H1 (cell line): ENCODE measurements around the gene RALGAPB. TPM values are rescaled to one million over a fixed set of nuclear protein-coding genes. Genes with fewer than 3 reads are reported as not detected.

Experiments
- PHF8 ChIP-seq: fragments of 200-600 bp; sonication (generic); conservative IDR thresholded peaks from 2 replicates; pipeline ENCODE4 v1.7.1; 2012; ENCODE audit warnings: low read depth, mild to moderate bottlenecking, inconsistent platforms, low read length, moderate library complexity
- SIRT6 ChIP-seq: IDR thresholded peaks from one replicate; pipeline ENCODE4 v1.7.1; 2012; ENCODE audit warnings: low read length, inconsistent platforms
- polyA plus RNA-seq, 7 experiments: library from polyadenylated mRNA; depleted of rRNA in 3 of 7; stranded (reverse) in 5 of 7; unstranded in 2 of 7; fragments of >200 nt in 5 of 7; fragments of 200-250 nt in 2 of 7; gene quantifications; 1 replicate in 5 of 7; 2 replicates in 1 of 7; 4 replicates in 1 of 7; pipeline versions ENCODE4 v1.2.1 to v1.2.3, GENCODE V29; 2011 to 2013; ENCODE audit warnings: missing spikeins in 2 of 7, mixed read lengths in 2 of 7
- total RNA-seq: library from RNA; stranded (reverse); fragmentation: NEBNext Ultra II Directional; extraction: Animal tissue kit (Norgen Biotek cat#: 25700); gene quantifications from 2 replicates; pipeline ENCODE4 v1.2.1, GENCODE V29; 2021

RALGAPB gene
- total and polyA plus RNA-seq, 2 of the 8 experiments (the other 6 are each of a cell fraction or from before 2014, with no cell fraction given), result 10.6 to 35.1 TPM

DNA sequence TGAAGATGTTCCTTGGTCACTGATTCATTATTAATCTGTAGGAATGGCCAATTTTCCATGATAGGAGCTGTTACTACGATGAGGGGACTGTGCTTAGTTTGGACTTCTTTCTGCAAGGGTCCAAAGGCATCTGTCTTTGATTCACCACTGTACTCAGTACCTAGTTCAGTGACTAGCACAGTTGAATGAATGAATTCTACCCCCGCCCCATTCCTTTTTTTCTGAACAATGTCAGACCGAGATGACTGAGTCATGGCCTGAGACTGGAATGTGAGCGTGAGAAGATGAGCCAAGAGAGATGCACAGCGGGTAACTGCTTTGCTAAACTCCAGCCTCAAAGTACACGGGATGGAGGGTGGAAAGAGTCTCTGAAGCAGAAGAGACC, 37.1 kb upstream of the RALGAPB start (continued):
- TF ChIP-seq PHF8 (no peak), SIRT6 (no peak)
- TF ChIP-seq, all 59 proteins: peak for 0
